ENCODE data around the gene IL17RB. TPM values are rescaled to one million over a fixed set of nuclear protein-coding genes. Genes with fewer than 3 reads are reported as not detected.

Gene IL17RB
- total and polyA plus RNA-seq, 2 of the 8 experiments (the other 6 are each of a cell fraction or from before 2014, with no cell fraction given) = 7.0 to 24.6 TPM

GRCh38 chr3:53865732-53866499, 19.5 kb downstream of the IL17RB start (continued):
- TF ChIP-seq, protein P1, sequence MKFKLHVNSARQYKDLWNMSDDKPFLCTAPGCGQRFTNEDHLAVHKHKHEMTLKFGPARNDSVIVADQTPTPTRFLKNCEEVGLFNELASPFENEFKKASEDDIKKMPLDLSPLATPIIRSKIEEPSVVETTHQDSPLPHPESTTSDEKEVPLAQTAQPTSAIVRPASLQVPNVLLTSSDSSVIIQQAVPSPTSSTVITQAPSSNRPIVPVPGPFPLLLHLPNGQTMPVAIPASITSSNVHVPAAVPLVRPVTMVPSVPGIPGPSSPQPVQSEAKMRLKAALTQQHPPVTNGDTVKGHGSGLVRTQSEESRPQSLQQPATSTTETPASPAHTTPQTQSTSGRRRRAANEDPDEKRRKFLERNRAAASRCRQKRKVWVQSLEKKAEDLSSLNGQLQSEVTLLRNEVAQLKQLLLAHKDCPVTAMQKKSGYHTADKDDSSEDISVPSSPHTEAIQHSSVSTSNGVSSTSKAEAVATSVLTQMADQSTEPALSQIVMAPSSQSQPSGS (IDR thresholded peaks at IDR 0.05; ENCODE audit: low read length) = no peak
